HG03103 (cell line): ENCODE measurements around the gene CD302.
"Not testable (repeated sequence)": the region's sequence is repeated elsewhere in the genome, so short reads cannot be mapped to it uniquely, and the experiment has no call there.

Experiments
- ATAC-seq: cut with Tn5 transposase; IDR thresholded peaks from one replicate; pipeline ENCODE4 v1.9.1; 2021; ENCODE audit warnings: low read depth; ENCODE audit not compliant: unreplicated experiment

Gene CD302

GRCh38 chr2:159795841-159796690 is 1.9 kb downstream of the CD302 start:
- no peak for ATAC-seq

- no peak for ATAC-seq
These were observed 4.7 kb downstream of the CD302 start for GRCh38 chr2:159793326-159793725.

- no peak for ATAC-seq
These were observed 5.4 kb downstream of the CD302 start for GRCh38 chr2:159792599-159792998.

GRCh38 chr2:159792036-159792435 is 6.0 kb downstream of the CD302 start:
- no peak for ATAC-seq

GRCh38 chr2:159790323-159790722 is 7.7 kb downstream of the CD302 start:
- ATAC-seq = no peak

- no peak for ATAC-seq
These were observed 9.8 kb downstream of the CD302 start for GRCh38 chr2:159788253-159788652.

- ATAC-seq = not testable (repeated sequence)
These were observed 10.4 kb downstream of the CD302 start for GRCh38 chr2:159787647-159788046.

- ATAC-seq = no peak
These were observed 11.1 kb downstream of the CD302 start for GRCh38 chr2:159786938-159787337.

GRCh38 chr2:159785195-159785594 is 12.8 kb downstream of the CD302 start:
- ATAC-seq = no peak

- ATAC-seq = not testable (repeated sequence)
These were observed 13.3 kb downstream of the CD302 start for GRCh38 chr2:159784744-159785143.

- no peak for ATAC-seq
These were observed 14.5 kb downstream of the CD302 start for GRCh38 chr2:159783556-159783955.

GRCh38 chr2:159776321-159776720 is 21.7 kb downstream of the CD302 start:
- ATAC-seq = no peak

- no peak for ATAC-seq
These were observed 23.0 kb downstream of the CD302 start for GRCh38 chr2:159775021-159775420.

- no peak for ATAC-seq
These were observed 23.5 kb downstream of the CD302 start for GRCh38 chr2:159774370-159774990.

- no peak for ATAC-seq
These were observed 24.1 kb downstream of the CD302 start for GRCh38 chr2:159773886-159774285.

GRCh38 chr2:159773426-159773825 is 24.6 kb downstream of the CD302 start:
- no peak for ATAC-seq

- no peak for ATAC-seq
These were observed 28.9 kb downstream of the CD302 start for GRCh38 chr2:159769147-159769546.

- ATAC-seq = no peak
These were observed 35.9 kb downstream of the CD302 start for GRCh38 chr2:159762075-159762474.

- no peak for ATAC-seq
These were observed 37.7 kb downstream of the CD302 start for GRCh38 chr2:159760326-159760725.

GRCh38 chr2:159759577-159759976 is 38.4 kb downstream of the CD302 start:
- ATAC-seq = no peak

- ATAC-seq = no peak
These were observed 39.3 kb downstream of the CD302 start for GRCh38 chr2:159758686-159759085.

- no peak for ATAC-seq
These were observed 39.8 kb downstream of the CD302 start for GRCh38 chr2:159758239-159758638.
